GM18951 (cell line): ENCODE measurements around the gene ZBTB4.

Experiments
- POLR2A ChIP-seq: IDR thresholded peaks from 4 replicates; pipeline ENCODE4 v1.6.1; 2011; ENCODE audit warnings: mild to moderate bottlenecking; ENCODE audit not compliant: insufficient read length, insufficient read depth; ENCODE audit errors: extremely low read depth
- in situ Hi-C: fragments of 300-500 bp; cut with MboI; formaldehyde crosslinking; loops from one replicate; pipeline ENCODE4 v1.12.0; 2022; ENCODE audit warnings: low sequenced_read_pairs, mixed read lengths, inconsistent platforms; ENCODE audit not compliant: unreplicated experiment

ZBTB4 gene

GRCh38 chr17:7479213-7480088 lies at the start of gene ZBTB4:
Gene ZBTB4, minus strand, starts transcription at chr17:7479631. Its CDS starts 12,830 bp downstream, at chr17:7466801.
- in situ Hi-C loops: no loop called here

GRCh38 chr17:7528842-7529241 lies 49.4 kb upstream of the ZBTB4 start:
- TF ChIP-seq POLR2A: no peak
- in situ Hi-C loops: no loop called here

More at GRCh38 chr17:7479213-7480088, at the start of gene ZBTB4:
- peak; percentile 58 for TF ChIP-seq POLR2A

- TF ChIP-seq POLR2A: no peak
- in situ Hi-C loops: no loop called here
Observed at GRCh38 chr17:7523033-7523432, 43.6 kb upstream of the ZBTB4 start.

- TF ChIP-seq POLR2A: no peak
- in situ Hi-C loops: no loop called here
Observed at GRCh38 chr17:7515911-7516610, 36.6 kb upstream of the ZBTB4 start.

- TF ChIP-seq POLR2A: no peak
- in situ Hi-C loops: no loop called here
Observed at GRCh38 chr17:7513850-7514419, 34.5 kb upstream of the ZBTB4 start.

GRCh38 chr17:7512824-7513540 lies 33.6 kb upstream of the ZBTB4 start:
- no peak for TF ChIP-seq POLR2A
- in situ Hi-C loops: no loop called here

GRCh38 chr17:7512105-7512504 lies 32.7 kb upstream of the ZBTB4 start:
- in situ Hi-C loops: no loop called here
- no peak for TF ChIP-seq POLR2A

GRCh38 chr17:7511108-7511507 lies 31.7 kb upstream of the ZBTB4 start:
- in situ Hi-C loops: no loop called here
- TF ChIP-seq POLR2A: no peak

- in situ Hi-C loops: no loop called here
- no peak for TF ChIP-seq POLR2A
Observed at GRCh38 chr17:7509937-7510336, 30.5 kb upstream of the ZBTB4 start.

- no peak for TF ChIP-seq POLR2A
- in situ Hi-C loops: no loop called here
Observed at GRCh38 chr17:7508846-7509245, 29.4 kb upstream of the ZBTB4 start.

GRCh38 chr17:7508145-7508544 lies 28.7 kb upstream of the ZBTB4 start:
- no peak for TF ChIP-seq POLR2A
- in situ Hi-C loops: no loop called here

- TF ChIP-seq POLR2A: no peak
- in situ Hi-C loops: no loop called here
Observed at GRCh38 chr17:7503521-7503920, 24.1 kb upstream of the ZBTB4 start.

GRCh38 chr17:7502987-7503386 lies 23.6 kb upstream of the ZBTB4 start:
- no peak for TF ChIP-seq POLR2A
- in situ Hi-C loops: no loop called here
